Choroid plexus epithelial cell (primary cell): ENCODE results near the gene ATXN7L1.
"Not testable (repeated sequence)": the region's sequence is repeated elsewhere in the genome, so short reads cannot be mapped to it uniquely, and the experiment has no call there.

Source experiments
- DNase-seq: peaks from one replicate; pipeline ENCODE4 v3.0.0-alpha.2; 2010; ENCODE audit warnings: low read depth
- H3K4me3 ChIP-seq: 2 replicates; pipeline ENCODE4 v1.5.1; 2011; ENCODE audit warnings: low read depth, mild to moderate bottlenecking, control low read depth, low read length, moderate library complexity
- CTCF ChIP-seq: conservative IDR thresholded peaks from 2 replicates; pipeline ENCODE4 v1.5.1; 2011; ENCODE audit warnings: low read depth, mild to moderate bottlenecking, control low read depth, inconsistent platforms, low read length, moderate library complexity

ATXN7L1 gene

GRCh38 chr7:105797652-105798051 is 78.7 kb downstream of the ATXN7L1 start:
- H3K4me3 ChIP-seq = no peak overlapping the region
- no peak for TF ChIP-seq CTCF
- no peak for DNase-seq

GRCh38 chr7:105796365-105796764 is 80.0 kb downstream of the ATXN7L1 start:
- peak; percentile 72 for DNase-seq
- TF ChIP-seq CTCF = no peak
- H3K4me3 ChIP-seq = no peak overlapping the region

- DNase-seq = peak; percentile 77
- TF ChIP-seq CTCF = peak; percentile 14
- H3K4me3 ChIP-seq = no peak overlapping the region
Observed at GRCh38 chr7:105794741-105795729, 81.4 kb downstream of the ATXN7L1 start.

- no peak overlapping the region for H3K4me3 ChIP-seq
- TF ChIP-seq CTCF = no peak
- no peak for DNase-seq
Observed at GRCh38 chr7:105792488-105793370, 83.7 kb downstream of the ATXN7L1 start.

- no peak for DNase-seq
- no peak overlapping the region for H3K4me3 ChIP-seq
- no peak for TF ChIP-seq CTCF
Observed at GRCh38 chr7:105791926-105792325, 84.5 kb downstream of the ATXN7L1 start.

GRCh38 chr7:105790996-105791395 is 85.4 kb downstream of the ATXN7L1 start:
- TF ChIP-seq CTCF = no peak
- no peak overlapping the region for H3K4me3 ChIP-seq
- no peak for DNase-seq

GRCh38 chr7:105790452-105790851 is 85.9 kb downstream of the ATXN7L1 start:
- not testable (repeated sequence) for DNase-seq, H3K4me3 ChIP-seq
